HG03521 (cell line): Measurements from ENCODE around the gene DPH1.

Source experiments
- ATAC-seq: cut with Tn5 transposase; IDR thresholded peaks from one replicate; pipeline ENCODE4 v1.9.1; 2021; ENCODE audit warnings: mild to moderate bottlenecking, moderate library complexity; ENCODE audit not compliant: unreplicated experiment

DPH1 gene

GRCh38 chr17:2025622-2026309 is 4.2 kb upstream of the DPH1 start:
- ATAC-seq: no peak

GRCh38 chr17:2027528-2028233 is 2.3 kb upstream of the DPH1 start:
- no peak for ATAC-seq

GRCh38 chr17:2028234-2028614 is 1.7 kb upstream of the DPH1 start:
- ATAC-seq: no peak

- ATAC-seq: no peak
Observed at GRCh38 chr17:2028737-2029136, 1.2 kb upstream of the DPH1 start.

GRCh38 chr17:2030779-2031163 is 818 bp downstream of the DPH1 start:
- ATAC-seq: no peak

- ATAC-seq: no peak
Observed at GRCh38 chr17:2033153-2033552, 3.2 kb downstream of the DPH1 start.

- ATAC-seq: no peak
Observed at GRCh38 chr17:2034157-2034556, 4.2 kb downstream of the DPH1 start.

GRCh38 chr17:2034806-2035540 is 5.0 kb downstream of the DPH1 start:
- ATAC-seq: no peak

GRCh38 chr17:2035541-2036488 is 5.9 kb downstream of the DPH1 start:
- ATAC-seq: no peak

GRCh38 chr17:2037155-2037554 is 7.2 kb downstream of the DPH1 start:
- no peak for ATAC-seq

- no peak for ATAC-seq
Observed at GRCh38 chr17:2040219-2040827, 10.4 kb downstream of the DPH1 start.

- no peak for ATAC-seq
Observed at GRCh38 chr17:2040942-2041560, 11.1 kb downstream of the DPH1 start.

GRCh38 chr17:2041561-2042389 is 11.8 kb downstream of the DPH1 start, which contains the start of gene OVCA2:
TSS of gene OVCA2 (plus strand) at chr17:2042022. CDS start at chr17:2042048, 26 bp downstream.
- ATAC-seq: peak; percentile 93

- no peak for ATAC-seq
Observed at GRCh38 chr17:2042390-2042847, 12.5 kb downstream of the DPH1 start.

GRCh38 chr17:2042933-2043332 is 13.0 kb downstream of the DPH1 start:
- no peak for ATAC-seq

- no peak for ATAC-seq
Observed at GRCh38 chr17:2043785-2044184, 13.8 kb downstream of the DPH1 start.

- no peak for ATAC-seq
Observed at GRCh38 chr17:2044263-2044894, 14.4 kb downstream of the DPH1 start.

- ATAC-seq: no peak
Observed at GRCh38 chr17:2047590-2047989, 17.6 kb downstream of the DPH1 start.
